Stimulated activated CD8-positive, alpha-beta memory T cell treated with anti-CD3 and anti-CD28 coated beads, Interleukin-7, amount 100 ng/mL, for 1 hour (primary cell): ENCODE measurements around the gene COL13A1.

ENCODE experiments used
- DNase-seq, 2 donors: peaks; one replicate each; pipeline ENCODE4 v3.0.0-alpha.2; 2020; ENCODE audit warnings: low read depth in 2 of 2

COL13A1 gene

DNA sequence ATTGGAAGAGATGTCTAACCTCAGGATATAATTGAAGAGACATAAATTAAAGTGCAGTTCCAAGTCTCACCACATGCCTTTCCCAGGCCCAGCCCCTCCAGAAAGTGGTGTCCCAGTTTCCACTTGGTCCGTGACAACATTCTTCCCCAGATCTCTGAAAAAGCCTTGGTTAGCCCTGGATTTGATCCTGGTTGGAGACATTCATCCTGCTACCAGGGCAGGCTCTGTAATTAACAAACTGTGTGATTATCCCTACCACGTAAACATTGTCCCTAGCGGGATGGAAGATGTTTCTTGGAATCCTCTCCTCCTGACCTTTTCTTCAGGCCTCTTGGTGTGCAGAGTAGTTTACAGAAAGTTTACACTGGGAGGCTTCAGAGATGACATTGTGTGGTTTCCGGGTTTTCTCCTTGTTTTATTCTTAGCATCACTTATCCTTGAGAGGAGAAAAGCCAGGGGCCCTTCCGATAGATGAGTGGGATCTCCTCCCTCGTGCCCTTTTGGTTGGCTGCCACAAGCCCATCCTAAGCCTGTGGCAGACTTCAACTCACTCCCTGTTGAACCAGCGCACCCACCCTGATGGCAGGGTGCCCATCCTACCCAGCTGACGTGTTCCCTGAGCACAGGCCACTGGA, 83.8 kb downstream of the COL13A1 start:
- DNase-seq, result no peak

GRCh38 chr10:69888882-69889584, 87.3 kb downstream of the COL13A1 start:
- DNase-seq, result no peak

DNA sequence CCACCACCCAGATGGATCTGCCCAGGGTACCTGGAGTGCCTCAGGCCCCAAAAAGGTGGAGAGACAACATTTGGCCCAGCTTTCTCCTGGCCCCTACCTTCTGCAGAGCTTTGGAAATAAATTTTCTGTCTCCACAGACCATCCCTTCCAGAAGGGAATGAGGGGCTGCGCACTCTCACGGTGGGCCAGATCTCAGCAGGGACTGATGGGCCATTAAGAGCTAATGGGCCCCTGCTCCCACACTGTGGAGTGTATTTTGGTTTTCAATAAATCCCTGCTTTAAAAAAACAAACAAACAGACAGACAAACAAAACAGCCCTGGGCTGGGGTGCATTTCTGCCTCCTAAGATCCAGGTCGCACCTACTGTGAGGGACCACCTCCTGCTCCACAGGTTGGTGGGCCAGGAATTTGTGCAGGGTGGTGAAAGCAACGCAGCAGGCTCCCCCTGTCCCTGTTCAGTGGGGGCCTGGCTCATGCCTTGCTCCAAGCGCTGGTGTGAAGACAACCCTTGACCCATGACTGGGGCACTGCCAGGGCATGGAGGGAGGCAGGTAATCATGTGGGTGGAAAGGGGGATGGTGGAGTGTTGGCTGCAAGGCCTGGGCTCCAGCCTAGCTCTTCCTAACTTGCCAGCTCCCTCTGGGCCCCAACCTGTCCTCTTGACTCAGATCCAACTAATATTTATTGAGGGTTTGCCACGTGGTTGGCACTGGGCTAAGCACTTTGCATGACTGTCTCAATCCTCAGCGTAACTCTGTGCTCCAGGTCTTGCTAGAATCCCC, 88.5 kb downstream of the COL13A1 start:
- no peak for DNase-seq

GRCh38 chr10:69891057-69891617, 89.4 kb downstream of the COL13A1 start:
- DNase-seq, result no peak

GRCh38 chr10:69892406-69892805, 90.7 kb downstream of the COL13A1 start:
- no peak for DNase-seq

- no peak for DNase-seq
Observed at GRCh38 chr10:69892816-69893215, 91.1 kb downstream of the COL13A1 start.

DNA sequence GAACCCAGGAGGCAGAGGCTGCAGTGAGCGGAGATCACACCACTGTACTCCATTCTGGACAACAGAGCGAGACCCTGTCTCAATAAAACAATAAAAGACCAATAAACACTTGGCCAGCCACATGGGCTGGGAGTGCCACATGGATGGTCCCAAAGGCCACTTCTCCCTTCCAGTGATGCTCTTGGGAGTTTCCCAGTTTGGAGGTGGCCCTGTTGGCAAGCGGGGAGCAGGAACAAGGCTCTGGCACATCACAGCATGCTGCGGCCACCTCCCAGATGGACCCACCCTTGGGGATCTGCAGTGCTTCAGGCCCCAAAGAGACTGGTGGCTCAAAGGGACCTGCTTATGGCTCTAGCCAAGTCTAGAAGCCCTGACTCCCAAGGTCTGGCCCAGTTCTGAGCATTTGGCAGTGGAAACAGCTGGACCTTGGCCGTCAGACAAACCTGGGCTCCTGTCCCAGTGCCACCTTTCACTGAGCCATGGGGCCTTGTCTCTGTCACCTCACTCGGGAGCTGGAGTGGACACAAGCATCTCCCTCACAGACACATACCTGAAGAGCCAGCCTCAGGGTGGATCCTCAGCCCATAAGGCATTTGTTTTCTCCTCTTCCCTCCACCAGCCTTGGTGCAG, 91.7 kb downstream of the COL13A1 start:
- no peak for DNase-seq

GRCh38 chr10:69894156-69894555, 92.5 kb downstream of the COL13A1 start:
- no peak for DNase-seq

DNA sequence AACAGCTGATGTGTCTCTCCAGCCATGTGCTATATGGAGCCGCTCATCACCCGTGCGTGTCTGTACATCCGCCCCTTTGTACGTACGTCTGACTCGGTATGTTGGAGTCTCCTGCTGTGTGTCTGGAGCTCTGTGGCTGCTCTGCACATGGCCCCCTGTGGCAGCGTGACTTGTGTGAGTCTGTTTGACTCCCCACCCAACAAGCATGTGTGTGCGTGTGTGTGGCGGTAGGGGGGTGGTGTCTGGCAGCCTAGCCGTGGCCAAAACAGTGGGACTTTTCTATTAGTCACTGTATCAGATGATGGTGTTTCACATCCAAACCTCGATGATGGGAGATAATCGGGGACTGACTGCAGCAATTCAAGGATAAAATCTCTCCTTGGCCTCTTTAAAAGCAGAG, 94.1 kb downstream of the COL13A1 start:
- DNase-seq, result no peak

- DNase-seq, result no peak
Observed at GRCh38 chr10:69896606-69897231, 95.0 kb downstream of the COL13A1 start.

- DNase-seq, result no peak
Observed at GRCh38 chr10:69897432-69897831, 95.7 kb downstream of the COL13A1 start.

DNA sequence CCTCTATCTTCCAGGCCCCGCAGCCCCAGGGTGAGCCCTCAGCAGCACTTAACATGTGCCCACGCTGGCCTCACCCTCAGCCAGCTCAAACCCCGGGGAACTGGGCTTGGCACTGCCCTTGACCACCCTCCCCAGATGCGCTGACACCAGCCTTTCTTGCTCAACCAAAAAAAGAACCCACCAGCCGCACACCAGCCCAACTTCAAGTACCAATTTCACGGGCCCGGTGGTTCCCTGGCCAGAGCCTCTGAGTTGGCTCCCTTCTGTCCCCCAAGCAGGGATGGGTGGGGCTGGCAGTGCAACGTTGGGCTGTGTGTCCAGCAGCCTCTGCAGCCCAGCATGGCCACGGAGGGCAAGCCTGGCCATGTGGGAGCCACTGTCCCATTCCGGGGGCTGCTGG, 96.3 kb downstream of the COL13A1 start:
- no peak for DNase-seq

GRCh38 chr10:69898524-69898923, 96.8 kb downstream of the COL13A1 start:
- no peak for DNase-seq

DNA sequence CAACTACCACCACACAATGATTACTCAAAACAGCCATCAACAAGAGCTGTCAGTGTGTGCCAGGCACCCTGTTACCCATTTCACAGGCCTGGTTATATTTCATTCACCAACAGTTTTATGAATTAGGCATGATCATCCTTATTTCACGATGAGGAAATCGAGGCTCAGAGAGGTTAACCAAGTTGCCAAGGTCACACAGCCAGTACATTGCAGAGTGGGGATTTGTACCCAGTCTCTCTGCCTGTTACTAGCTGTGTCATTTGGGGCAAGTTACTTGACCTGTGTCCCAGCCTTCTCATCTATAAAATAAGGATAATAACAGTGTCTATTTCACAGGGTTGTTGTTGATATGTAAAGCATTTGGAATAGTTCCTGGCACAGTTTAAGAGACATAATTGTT, 97.2 kb downstream of the COL13A1 start:
- DNase-seq, result no peak

- DNase-seq, result no peak
Observed at GRCh38 chr10:69899727-69900595, 98.3 kb downstream of the COL13A1 start.

GRCh38 chr10:69901022-69901421, 99.3 kb downstream of the COL13A1 start:
- no peak for DNase-seq

DNA sequence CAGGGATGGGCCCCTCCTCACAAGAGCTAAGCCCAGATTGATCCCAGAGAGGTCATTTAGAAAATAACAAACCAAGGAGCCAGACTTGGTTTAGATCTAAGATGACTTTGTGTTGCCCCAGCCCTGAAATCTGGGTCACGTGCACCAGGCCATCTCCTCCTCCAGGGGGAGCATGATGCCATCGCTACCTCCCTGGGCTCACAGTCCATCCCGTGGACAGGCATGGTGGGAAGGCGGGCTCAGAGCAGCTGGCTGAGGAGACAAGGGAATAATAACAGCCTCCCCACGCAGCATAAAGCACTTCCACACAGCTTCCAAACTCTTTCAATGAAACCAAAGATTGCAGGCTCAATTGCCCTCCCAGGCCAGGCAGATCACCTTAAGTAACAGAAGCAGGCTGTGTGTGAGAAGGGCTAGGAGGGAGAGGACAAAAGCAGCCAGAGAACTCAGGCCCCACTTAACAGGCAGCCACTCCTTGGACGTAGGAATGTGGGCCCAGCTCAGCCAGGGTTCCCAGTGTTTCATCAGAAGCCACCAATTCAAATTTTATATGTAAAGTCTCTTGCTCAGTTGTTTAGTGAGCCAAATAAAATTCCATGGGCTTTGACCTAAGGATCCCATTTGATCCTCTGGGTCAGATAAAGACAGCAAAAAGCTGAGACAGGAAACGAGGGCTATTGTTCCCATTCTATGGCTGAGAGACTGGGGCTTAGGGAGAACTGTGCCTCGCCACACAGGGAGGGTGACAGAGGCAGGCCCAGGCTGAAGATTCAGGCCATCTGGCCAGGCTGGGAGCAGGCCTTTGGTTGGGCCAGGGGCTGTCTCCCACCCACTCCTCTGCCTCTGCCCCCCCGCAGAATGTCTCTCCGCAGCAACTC, 100.2 kb downstream of the COL13A1 start:
- DNase-seq, result no peak

GRCh38 chr10:69902835-69903535, 101.3 kb downstream of the COL13A1 start:
- no peak for DNase-seq

- DNase-seq, result no peak
Observed at GRCh38 chr10:69904533-69904932, 102.8 kb downstream of the COL13A1 start.
